Muscle of leg (tissue), 16 donors: Measurements from ENCODE around the gene KCNH3. TPM values are rescaled to one million over a fixed set of nuclear protein-coding genes. Genes with fewer than 3 reads are reported as not detected.

Experiments
- DNase-seq: peaks from one replicate; pipeline ENCODE4 v3.0.0; 2013
- H3K27ac ChIP-seq: one replicate; pipeline ENCODE4 v1.5.1; 2013; ENCODE audit warnings: mild to moderate bottlenecking, low read length, control low read depth
- H3K27me3 ChIP-seq: one replicate; pipeline ENCODE4 v1.6.1; 2013; ENCODE audit warnings: low read length; ENCODE audit not compliant: control insufficient read depth, insufficient read depth
- H3K36me3 ChIP-seq: one replicate; pipeline ENCODE4 v1.6.1; 2013; ENCODE audit warnings: low read length; ENCODE audit not compliant: control insufficient read depth, insufficient read depth
- H3K4me1 ChIP-seq: one replicate; pipeline ENCODE4 v1.6.1; 2013; ENCODE audit warnings: low read length; ENCODE audit not compliant: control insufficient read depth, insufficient read depth
- H3K4me3 ChIP-seq: one replicate; pipeline ENCODE4 v1.5.1; 2013; ENCODE audit warnings: low read length, control low read depth
- H3K9me3 ChIP-seq: replicated peaks from 2 replicates; pipeline ENCODE4 v1.6.1; 2013; ENCODE audit warnings: low read depth, low read length; ENCODE audit not compliant: control insufficient read depth
- WGBS: methylation state at CpG from one replicate; pipeline ENCODE4 v1.1.5; 2013; ENCODE audit warnings: missing lambda C conversion rate; ENCODE audit not compliant: insufficient coverage; 5-methylcytosine and 5-hydroxymethylcytosine counted together
- long read RNA-seq, 11 donors: transcript quantifications; one replicate each; lab custom pipeline, GENCODE V29; 2026
- polyA plus RNA-seq, 8 donors: library from polyadenylated mRNA; unstranded; fragments of 120-200 nt; gene quantifications; one replicate each; pipeline versions ENCODE4 v1.2.1 to v1.2.3, GENCODE V29; 2013; ENCODE audit warnings: inconsistent platforms in 1 of 8, low replicate concordance in 1 of 8; ENCODE audit not compliant: insufficient read length in 8 of 8, insufficient read depth in 1 of 8
- total RNA-seq: library from RNA; stranded (reverse); fragments of 120-200 nt; gene quantifications from one replicate; pipeline ENCODE4 v1.2.4, GENCODE V29; 2013

The KCNH3 gene, protein sequence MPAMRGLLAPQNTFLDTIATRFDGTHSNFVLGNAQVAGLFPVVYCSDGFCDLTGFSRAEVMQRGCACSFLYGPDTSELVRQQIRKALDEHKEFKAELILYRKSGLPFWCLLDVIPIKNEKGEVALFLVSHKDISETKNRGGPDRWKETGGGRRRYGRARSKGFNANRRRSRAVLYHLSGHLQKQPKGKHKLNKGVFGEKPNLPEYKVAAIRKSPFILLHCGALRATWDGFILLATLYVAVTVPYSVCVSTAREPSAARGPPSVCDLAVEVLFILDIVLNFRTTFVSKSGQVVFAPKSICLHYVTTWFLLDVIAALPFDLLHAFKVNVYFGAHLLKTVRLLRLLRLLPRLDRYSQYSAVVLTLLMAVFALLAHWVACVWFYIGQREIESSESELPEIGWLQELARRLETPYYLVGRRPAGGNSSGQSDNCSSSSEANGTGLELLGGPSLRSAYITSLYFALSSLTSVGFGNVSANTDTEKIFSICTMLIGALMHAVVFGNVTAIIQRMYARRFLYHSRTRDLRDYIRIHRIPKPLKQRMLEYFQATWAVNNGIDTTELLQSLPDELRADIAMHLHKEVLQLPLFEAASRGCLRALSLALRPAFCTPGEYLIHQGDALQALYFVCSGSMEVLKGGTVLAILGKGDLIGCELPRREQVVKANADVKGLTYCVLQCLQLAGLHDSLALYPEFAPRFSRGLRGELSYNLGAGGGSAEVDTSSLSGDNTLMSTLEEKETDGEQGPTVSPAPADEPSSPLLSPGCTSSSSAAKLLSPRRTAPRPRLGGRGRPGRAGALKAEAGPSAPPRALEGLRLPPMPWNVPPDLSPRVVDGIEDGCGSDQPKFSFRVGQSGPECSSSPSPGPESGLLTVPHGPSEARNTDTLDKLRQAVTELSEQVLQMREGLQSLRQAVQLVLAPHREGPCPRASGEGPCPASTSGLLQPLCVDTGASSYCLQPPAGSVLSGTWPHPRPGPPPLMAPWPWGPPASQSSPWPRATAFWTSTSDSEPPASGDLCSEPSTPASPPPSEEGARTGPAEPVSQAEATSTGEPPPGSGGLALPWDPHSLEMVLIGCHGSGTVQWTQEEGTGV
- total RNA-seq (1.1 TPM), polyA plus RNA-seq (1 to 10 TPM in 7 of 8 donors, under 1 TPM in 1; 0.96 to 2.0 (median 1.6) TPM)
- long read RNA-seq, donor 1 = 0 reads
- long read RNA-seq, donor 2 = 0 reads
- long read RNA-seq, donor 3 = 0 reads
- long read RNA-seq, donor 4, partial matches to known transcripts = 0 of 7 reads
- long read RNA-seq, donor 4, other reads (novel, unspliced or antisense) = 7 of 7 reads
- long read RNA-seq, donor 5 = 0 reads
- long read RNA-seq, donor 6 = 0 reads
- long read RNA-seq, donor 7 = 0 reads
- long read RNA-seq, donor 8 = 0 reads
- long read RNA-seq, donor 9 = 0 reads
- long read RNA-seq, donor 10 = 0 reads
- long read RNA-seq, donor 11, partial matches to known transcripts = 17 of 25 reads
- long read RNA-seq, donor 11, other reads (novel, unspliced or antisense) = 8 of 25 reads

- peak within 1 kb of the TSS; percentile 34 for H3K4me3 ChIP-seq
- no peaks in the 10 kb centered on the region for H3K36me3 ChIP-seq
- peaks cover 87% of the 10 kb centered on the region for H3K27me3 ChIP-seq
- no peaks in the 10 kb centered on the region for H3K9me3 ChIP-seq
- no peak within 1 kb of the TSS for H3K27ac ChIP-seq
- WGBS = under 1% methylated on average over 96 of the region's 107 CpGs
- peak; percentile 83 for DNase-seq
- H3K4me1 ChIP-seq = peaks cover 15% of the 10 kb centered on the region
Observed at GRCh38 chr12:49538510-49539403, at the start of gene KCNH3. Gene KCNH3, plus strand, starts transcription at chr12:49539030. Its CDS starts 387 bp downstream, at chr12:49539417.

- DNase-seq = no peak
- H3K4me1 ChIP-seq = no peaks in the 10 kb centered on the region
- H3K36me3 ChIP-seq = peaks cover 6% of the 10 kb centered on the region
- H3K27ac ChIP-seq = no peak overlapping the region
- H3K27me3 ChIP-seq = no peaks in the 10 kb centered on the region
- no CpG with 5 or more reads among the region's 3 CpGs for WGBS
- no peak overlapping the region for H3K4me3 ChIP-seq
- H3K9me3 ChIP-seq = no peaks in the 10 kb centered on the region
Observed at GRCh38 chr12:49489154-49489553, 49.7 kb upstream of the KCNH3 start.

DNA sequence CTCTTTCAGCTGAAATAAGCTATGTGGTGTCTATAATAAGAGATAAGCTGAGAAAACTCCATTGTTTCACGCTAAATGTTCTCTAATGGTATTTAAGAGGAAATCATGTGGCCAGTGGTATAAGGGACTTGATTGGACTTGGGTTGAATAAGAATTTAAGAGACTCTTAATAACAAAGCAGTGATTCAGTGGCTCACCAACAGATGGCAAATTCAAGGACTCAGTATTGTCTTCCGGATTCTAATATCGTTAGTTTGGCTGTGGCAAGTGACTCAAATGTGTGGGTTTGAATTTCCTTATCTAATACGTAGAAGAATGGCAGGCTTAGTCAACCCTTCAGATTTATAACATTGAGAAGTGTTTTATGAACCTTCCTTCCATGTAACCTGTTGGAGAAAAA is 49.1 kb upstream of the KCNH3 start:
- peaks cover 8% of the 10 kb centered on the region for H3K36me3 ChIP-seq

DNA sequence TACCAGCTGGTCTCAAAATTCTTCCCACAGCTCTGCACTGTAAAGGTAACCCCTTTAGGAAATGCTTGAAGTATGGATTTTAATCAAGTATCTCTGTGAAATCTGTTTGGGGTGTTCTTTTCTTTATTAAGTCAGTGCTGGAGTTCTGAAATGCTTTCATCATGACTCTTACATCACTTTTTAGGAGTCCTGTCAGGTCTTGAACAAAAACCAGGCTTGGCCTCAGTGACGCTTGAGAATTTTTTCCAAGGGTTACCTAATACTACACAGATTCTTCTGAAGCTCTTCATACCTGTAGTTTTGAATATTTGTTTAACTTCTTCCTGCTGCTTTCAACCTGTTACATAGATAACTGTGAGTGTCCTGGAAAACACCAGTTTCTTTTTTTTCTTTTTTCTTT is 47.0 kb upstream of the KCNH3 start:
- no CpG with 5 or more reads among the region's 1 CpG for WGBS
- Histone ChIP-seq H3K4me3 (no peak overlapping the region), H3K36me3 (peaks cover 8% of the 10 kb centered on the region), H3K27me3 (no peaks in the 10 kb centered on the region), H3K9me3 (no peaks in the 10 kb centered on the region), H3K4me1 (no peaks in the 10 kb centered on the region), H3K27ac (no peak overlapping the region)
- DNase-seq = no peak

More for the DNA sequence above, 49.1 kb upstream of the KCNH3 start:
- DNase-seq = no peak
- H3K27me3 ChIP-seq = no peaks in the 10 kb centered on the region
- no CpG with 5 or more reads among the region's 4 CpGs for WGBS
- H3K9me3 ChIP-seq = no peaks in the 10 kb centered on the region
- H3K4me1 ChIP-seq = no peaks in the 10 kb centered on the region
- H3K27ac ChIP-seq = no peak overlapping the region
- no peak overlapping the region for H3K4me3 ChIP-seq

DNA sequence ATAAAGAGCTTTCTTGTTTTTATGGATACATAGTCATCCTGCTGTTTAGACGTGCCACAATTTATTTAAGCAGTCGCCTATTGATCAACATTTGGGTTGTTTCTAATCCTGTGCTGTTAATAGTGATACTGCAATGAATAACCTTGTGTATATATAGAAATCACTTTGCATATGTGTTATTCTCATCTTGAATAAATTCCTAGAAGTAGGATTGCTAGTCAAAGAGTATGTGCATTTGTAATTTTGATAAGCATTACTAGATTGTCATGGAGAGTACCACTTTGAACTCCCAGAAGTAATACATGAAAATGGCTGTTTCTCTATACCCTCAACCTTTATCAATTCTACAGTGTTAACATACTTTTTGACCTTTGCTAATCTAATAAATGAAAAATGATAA is 44.9 kb upstream of the KCNH3 start:
- H3K4me3 ChIP-seq = no peak overlapping the region
- no CpG with 5 or more reads among the region's 2 CpGs for WGBS
- DNase-seq = no peak
- peaks cover 8% of the 10 kb centered on the region for H3K36me3 ChIP-seq
- H3K9me3 ChIP-seq = no peaks in the 10 kb centered on the region
- H3K4me1 ChIP-seq = no peaks in the 10 kb centered on the region
- H3K27me3 ChIP-seq = no peaks in the 10 kb centered on the region
- H3K27ac ChIP-seq = no peak overlapping the region

DNA sequence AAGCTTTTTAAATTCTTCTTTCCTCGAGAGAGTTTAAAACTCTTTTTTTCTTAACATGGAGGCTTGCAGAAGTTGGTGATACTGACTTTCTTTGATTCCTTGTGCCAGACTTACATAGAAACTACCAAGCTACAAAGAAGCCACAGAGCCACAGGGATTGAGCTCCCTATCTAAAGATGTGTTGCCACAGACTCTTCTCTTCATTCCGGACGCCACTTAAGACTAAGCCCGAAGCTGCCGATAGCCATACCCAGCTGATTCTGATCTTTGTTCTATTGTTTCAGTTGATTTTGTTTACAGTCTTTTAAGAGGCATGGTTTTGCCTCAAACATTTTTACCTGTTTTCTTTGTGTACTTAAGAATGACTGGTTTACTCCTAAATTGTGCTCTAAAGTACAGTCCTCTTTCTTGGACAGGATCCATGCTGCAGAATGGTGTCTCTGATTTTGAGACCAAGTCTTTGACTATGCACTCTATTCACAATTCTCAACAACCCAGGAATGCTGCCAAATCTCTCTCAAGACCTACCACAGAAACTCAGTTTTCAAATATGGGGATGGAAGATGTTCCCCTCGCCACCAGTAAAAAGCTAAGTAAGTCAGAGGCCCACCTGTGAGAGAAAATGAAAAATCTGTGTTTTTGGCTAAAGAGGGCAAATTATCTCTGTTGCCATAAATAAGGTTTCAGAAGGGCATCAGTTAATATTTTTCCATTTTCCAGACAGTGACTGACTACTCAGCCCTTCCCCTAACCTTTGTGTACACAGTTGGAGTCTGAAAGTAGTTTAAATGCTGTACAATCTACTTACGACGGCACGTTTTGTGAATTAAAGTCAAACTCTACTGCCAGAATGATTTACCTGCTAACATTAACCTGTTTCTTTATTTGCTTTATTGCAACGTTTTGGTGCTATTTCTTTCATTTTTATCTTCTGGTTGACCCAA is 42.1 kb upstream of the KCNH3 start:
- 100% methylated on average over 1 of the region's 10 CpGs for WGBS
- Histone ChIP-seq H3K36me3 (peaks cover 13% of the 10 kb centered on the region), H3K4me1 (no peaks in the 10 kb centered on the region), H3K27ac (no peak overlapping the region), H3K4me3 (no peak overlapping the region), H3K9me3 (no peaks in the 10 kb centered on the region), H3K27me3 (no peaks in the 10 kb centered on the region)
- no peak for DNase-seq

GRCh38 chr12:49501895-49502294 is 36.9 kb upstream of the KCNH3 start:
- Histone ChIP-seq H3K9me3 (no peaks in the 10 kb centered on the region), H3K36me3 (peaks cover 16% of the 10 kb centered on the region), H3K27me3 (no peaks in the 10 kb centered on the region), H3K27ac (no peak overlapping the region), H3K4me1 (no peaks in the 10 kb centered on the region), H3K4me3 (no peak overlapping the region)
- WGBS = no CpG with 5 or more reads among the region's 1 CpG
- DNase-seq = no peak

- WGBS = 88% methylated on average over 1 of the region's 1 CpG
- Histone ChIP-seq H3K4me3 (no peak overlapping the region), H3K4me1 (no peaks in the 10 kb centered on the region), H3K36me3 (peaks cover 18% of the 10 kb centered on the region), H3K9me3 (no peaks in the 10 kb centered on the region), H3K27me3 (no peaks in the 10 kb centered on the region), H3K27ac (no peak overlapping the region)
- no peak for DNase-seq
Observed at GRCh38 chr12:49502590-49502989, 36.2 kb upstream of the KCNH3 start.
